RWPE1 (cell line): Measurements from ENCODE around the gene OR2D3.
A peak's percentile ranks its signal among the peaks of the same experiment; 100 is the strongest.
"Not testable (repeated sequence)": the region's sequence is repeated elsewhere in the genome, so short reads cannot be mapped to it uniquely, and the experiment has no call there.

Experiments
- CTCF ChIA-PET: fragments of 350-600 bp; sonication (Branson Sonifier 250); formaldehyde crosslinking; extraction: SDS; loops from one replicate; lab custom pipeline; 2021; lab: Yijun Ruan, JAX
- POLR2A ChIA-PET: fragments of 400-600 bp; formaldehyde crosslinking; extraction: SDS; loops from one replicate; lab custom pipeline; 2020; ENCODE audit warnings: antibody characterized with exemption; ENCODE audit not compliant: low non-redundant PET; lab: Yijun Ruan, JAX
- DNase-seq: peaks from one replicate; pipeline ENCODE4 v3.0.0; 2012; ENCODE audit warnings: low spot score
- H3K27ac ChIP-seq: fragments of 450-650 bp; 2 replicates; pipeline ENCODE4 v1.5.1; 2017
- CTCF ChIP-seq: fragments of 450-650 bp; conservative IDR thresholded peaks from 2 replicates; pipeline ENCODE4 v1.5.1; 2017; ENCODE audit warnings: low read depth, mild to moderate bottlenecking

OR2D3 gene

DNA sequence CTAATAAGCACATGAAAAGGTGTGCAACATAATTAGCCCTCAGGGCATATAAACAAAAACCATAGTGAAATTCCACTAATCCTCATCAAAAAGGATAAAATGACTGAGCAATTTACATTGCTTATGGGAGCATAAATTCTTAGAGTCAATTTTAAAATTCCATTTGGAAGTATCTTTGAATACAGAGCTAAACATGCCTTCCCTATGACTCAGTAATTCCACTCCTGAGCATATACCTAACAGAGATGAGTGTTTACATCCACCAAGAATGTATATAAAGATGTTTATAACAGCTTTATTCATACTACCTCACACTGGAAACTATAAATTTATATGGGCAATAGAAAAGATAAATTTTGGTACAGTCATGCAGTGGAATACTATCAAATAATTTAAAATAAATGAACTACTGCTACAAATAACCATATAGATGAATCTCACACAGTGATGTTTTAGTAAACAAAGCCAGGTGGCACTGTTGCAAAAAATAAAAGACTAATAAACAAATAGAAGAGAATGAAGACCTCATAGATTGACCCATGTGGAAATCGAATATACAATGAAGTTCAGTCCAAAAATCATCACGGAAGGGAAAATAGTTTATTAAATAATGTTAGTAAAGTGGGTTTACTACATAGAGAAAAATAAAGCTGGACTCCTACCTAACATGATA, 20.3 kb upstream of the OR2D3 start:
- ChIA-PET CTCF (interaction anchor here (0.6 kb wide), 1 partner anchor 1583 kb away, joined by 3 read pairs; no protein-coding TSS in a partner anchor), POLR2A (no interaction called here)
- no peak for TF ChIP-seq CTCF
- no peak overlapping the region for H3K27ac ChIP-seq
- DNase-seq, result peak; percentile 5

- POLR2A ChIA-PET, DNase-seq, CTCF ChIA-PET, H3K27ac ChIP-seq: not testable (repeated sequence)
Measured at GRCh38 chr11:6904804-6905203, 16.0 kb upstream of the OR2D3 start.

DNA sequence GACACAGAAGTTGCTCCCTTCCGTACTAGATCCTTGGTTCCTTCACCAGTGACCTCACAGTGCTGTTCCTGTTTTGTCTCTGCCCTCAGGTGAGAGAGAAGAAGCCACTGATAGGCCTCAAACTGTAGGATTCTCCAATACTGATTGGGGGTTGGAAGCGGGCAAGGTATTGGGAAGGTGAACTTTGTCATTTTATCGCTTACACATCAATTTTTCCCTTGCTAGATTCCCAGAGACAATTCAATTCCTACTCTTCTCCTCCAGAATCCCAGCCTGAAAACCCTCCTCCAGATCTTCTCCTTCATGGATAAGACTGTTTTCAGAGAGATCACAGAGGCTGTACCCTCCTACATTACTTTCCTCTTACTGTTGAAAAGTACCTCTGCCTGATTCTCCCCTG, 9.4 kb upstream of the OR2D3 start:
- no peak for DNase-seq
- TF ChIP-seq CTCF, result no peak
- ChIA-PET POLR2A (no interaction called here), CTCF (interaction anchor here (0.7 kb wide), 1 partner anchor 310 kb away, joined by 3 read pairs; no protein-coding TSS in a partner anchor)
- no peak overlapping the region for H3K27ac ChIP-seq

- ChIA-PET CTCF (interaction anchor here (0.7 kb wide), 1 partner anchor 309 kb away, joined by 3 read pairs; no protein-coding TSS in a partner anchor), POLR2A (no interaction called here)
- H3K27ac ChIP-seq, result no peak overlapping the region
- no peak for DNase-seq
- no peak for TF ChIP-seq CTCF
Measured at GRCh38 chr11:6911948-6912347, 8.9 kb upstream of the OR2D3 start.

GRCh38 chr11:6919698-6920097, 1.1 kb upstream of the OR2D3 start:
- POLR2A ChIA-PET, result no interaction called here
- no peak for TF ChIP-seq CTCF
- DNase-seq, result no peak
- no peak overlapping the region for H3K27ac ChIP-seq
- CTCF ChIA-PET, result interaction anchor here (0.6 kb wide), 2 partner anchors 107 to 1740 kb away, joined by 3 read pairs; no protein-coding TSS in a partner anchor

DNA sequence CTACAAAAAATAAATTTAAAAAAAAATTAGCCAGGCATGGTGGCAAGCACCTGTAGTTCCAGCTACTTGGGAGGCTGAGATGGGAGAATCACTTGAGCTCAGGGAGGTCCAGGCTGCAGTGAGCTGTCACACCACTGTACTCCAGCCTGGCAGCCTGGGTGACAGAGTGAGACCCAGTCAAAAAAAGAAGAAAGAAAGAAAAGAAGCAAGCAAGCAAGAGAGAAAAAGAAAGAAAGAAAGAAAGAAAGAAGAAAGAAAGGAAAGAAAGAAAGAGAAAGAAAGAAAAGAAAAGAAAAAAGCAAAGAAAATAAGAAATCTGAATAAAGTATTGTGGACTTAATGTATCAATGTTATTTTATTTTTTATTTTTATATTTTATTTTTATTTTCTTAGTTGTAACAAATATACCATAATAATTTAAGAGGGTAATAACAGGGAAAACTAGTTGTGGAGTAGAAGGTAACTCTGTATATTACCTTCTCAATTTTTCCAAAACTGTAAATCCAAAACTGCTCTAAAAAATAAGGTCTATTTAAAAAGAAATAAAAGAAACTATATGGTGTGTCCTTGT, 4.3 kb downstream of the OR2D3 start:
- CTCF ChIA-PET, result no interaction called here
- no peak for DNase-seq
- TF ChIP-seq CTCF, result no peak
- no peak overlapping the region for H3K27ac ChIP-seq
- POLR2A ChIA-PET, result no interaction called here
